ENCODE data around the gene DIS3L. TPM values are rescaled to one million over a fixed set of nuclear protein-coding genes. Genes with fewer than 3 reads are reported as not detected.

The DIS3L gene
- total and polyA plus RNA-seq, 2 of the 13 experiments (the other 11 are each of a cell fraction or from before 2014, with no cell fraction given): 21.0 to 50.5 TPM

DNA sequence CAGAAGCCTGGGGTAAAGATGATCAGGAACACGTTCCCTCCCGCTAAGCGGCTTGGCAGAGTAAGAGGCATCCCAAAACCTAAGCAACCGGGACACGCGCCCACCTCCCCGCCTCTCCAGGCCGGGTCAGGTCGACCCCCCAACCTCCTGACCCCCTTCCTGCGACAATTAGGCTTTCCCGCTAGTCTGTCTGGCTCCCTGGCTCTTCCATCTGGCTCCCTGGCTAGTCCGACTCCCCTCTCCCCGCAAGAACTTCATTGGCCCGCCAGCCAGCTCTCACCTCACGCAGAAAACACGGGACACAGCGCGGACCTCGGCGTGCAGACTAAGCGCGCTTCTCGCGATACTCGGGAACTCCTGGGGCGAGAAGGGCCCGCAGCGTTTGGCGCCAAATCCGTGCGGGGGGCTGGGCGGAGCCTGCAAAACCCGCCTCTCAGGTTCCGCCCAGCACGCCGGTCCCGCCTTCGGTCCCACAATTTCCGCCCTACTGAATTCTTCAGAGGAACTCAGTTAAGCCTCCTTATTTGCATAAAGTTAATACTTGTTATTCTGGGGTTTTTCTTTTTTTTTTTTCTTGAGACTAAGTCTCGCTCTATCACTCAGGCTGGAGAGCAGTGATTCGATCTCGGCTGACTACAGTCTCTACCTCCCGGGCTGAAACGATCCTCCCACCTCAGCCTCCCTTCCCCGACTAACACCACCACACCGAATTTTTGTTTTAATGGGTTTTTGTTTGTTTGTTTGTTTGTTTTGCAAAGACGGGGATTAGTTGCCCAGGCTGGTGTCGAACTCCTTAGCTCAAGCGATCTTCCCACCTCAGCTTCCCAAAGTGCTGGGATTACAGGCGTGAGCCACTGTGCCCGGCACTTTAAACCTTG, 63.2 kb downstream of the DIS3L start, which contains the start of gene TIPIN (continued):
- TF ChIP-seq, protein P1, sequence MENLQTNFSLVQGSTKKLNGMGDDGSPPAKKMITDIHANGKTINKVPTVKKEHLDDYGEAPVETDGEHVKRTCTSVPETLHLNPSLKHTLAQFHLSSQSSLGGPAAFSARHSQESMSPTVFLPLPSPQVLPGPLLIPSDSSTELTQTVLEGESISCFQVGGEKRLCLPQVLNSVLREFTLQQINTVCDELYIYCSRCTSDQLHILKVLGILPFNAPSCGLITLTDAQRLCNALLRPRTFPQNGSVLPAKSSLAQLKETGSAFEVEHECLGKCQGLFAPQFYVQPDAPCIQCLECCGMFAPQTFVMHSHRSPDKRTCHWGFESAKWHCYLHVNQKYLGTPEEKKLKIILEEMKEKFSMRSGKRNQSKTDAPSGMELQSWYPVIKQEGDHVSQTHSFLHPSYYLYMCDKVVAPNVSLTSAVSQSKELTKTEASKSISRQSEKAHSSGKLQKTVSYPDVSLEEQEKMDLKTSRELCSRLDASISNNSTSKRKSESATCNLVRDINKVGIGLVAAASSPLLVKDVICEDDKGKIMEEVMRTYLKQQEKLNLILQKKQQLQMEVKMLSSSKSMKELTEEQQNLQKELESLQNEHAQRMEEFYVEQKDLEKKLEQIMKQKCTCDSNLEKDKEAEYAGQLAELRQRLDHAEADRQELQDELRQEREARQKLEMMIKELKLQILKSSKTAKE (CRISPR knock-in tag; IDR thresholded peaks at IDR 0.05; ENCODE audit: borderline replicate concordance): no peak
- TF ChIP-seq ZNF781 (CRISPR knock-in tag; IDR thresholded peaks at IDR 0.05; ENCODE audit: borderline replicate concordance, not compliant biosample characterization) (peak; percentile 68), ZHX1 (CRISPR knock-in tag; IDR thresholded peaks at IDR 0.05; ENCODE audit: low read depth) (0 out of 2 replicates have a peak, but pooled peaks have one; percentile 44), TAF1 (CRISPR knock-in tag; IDR thresholded peaks at IDR 0.05) (peak; percentile 69), ZNF577 (CRISPR knock-in tag; IDR thresholded peaks at IDR 0.05; ENCODE audit: borderline replicate concordance, low read depth) (peak; percentile 44; the same call in 1 of the 2 replicates), ZBTB8A (CRISPR knock-in tag; IDR thresholded peaks at IDR 0.05; ENCODE audit: borderline replicate concordance, low read depth) (no peak; the same call in 1 of the 2 replicates), TMF1 (CRISPR knock-in tag; IDR thresholded peaks at IDR 0.05; ENCODE audit: low read depth) (peak; percentile 90), ZNF3 (CRISPR knock-in tag; IDR thresholded peaks at IDR 0.05) (no peak), ZUFSP (CRISPR knock-in tag; IDR thresholded peaks at IDR 0.05; ENCODE audit: borderline replicate concordance) (no peak), ZNF280B (CRISPR knock-in tag; IDR thresholded peaks at IDR 0.05; ENCODE audit: borderline replicate concordance) (peak; percentile 91; the same call in 1 of the 2 replicates)
- TF ChIP-seq, protein P2, sequence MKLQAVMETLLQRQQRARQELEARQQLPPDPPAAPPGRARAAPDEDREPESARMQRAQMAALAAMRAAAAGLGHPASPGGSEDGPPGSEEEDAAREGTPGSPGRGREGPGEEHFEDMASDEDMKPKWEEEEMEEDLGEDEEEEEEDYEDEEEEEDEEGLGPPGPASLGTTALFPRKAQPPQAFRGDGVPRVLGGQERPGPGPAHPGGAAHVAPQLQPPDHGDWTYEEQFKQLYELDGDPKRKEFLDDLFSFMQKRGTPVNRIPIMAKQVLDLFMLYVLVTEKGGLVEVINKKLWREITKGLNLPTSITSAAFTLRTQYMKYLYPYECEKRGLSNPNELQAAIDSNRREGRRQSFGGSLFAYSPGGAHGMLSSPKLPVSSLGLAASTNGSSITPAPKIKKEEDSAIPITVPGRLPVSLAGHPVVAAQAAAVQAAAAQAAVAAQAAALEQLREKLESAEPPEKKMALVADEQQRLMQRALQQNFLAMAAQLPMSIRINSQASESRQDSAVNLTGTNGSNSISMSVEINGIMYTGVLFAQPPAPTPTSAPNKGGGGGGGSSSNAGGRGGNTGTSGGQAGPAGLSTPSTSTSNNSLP (IDR thresholded peaks at IDR 0.05; ENCODE audit: low read depth, low read length): no peak
- TF ChIP-seq, protein P3, sequence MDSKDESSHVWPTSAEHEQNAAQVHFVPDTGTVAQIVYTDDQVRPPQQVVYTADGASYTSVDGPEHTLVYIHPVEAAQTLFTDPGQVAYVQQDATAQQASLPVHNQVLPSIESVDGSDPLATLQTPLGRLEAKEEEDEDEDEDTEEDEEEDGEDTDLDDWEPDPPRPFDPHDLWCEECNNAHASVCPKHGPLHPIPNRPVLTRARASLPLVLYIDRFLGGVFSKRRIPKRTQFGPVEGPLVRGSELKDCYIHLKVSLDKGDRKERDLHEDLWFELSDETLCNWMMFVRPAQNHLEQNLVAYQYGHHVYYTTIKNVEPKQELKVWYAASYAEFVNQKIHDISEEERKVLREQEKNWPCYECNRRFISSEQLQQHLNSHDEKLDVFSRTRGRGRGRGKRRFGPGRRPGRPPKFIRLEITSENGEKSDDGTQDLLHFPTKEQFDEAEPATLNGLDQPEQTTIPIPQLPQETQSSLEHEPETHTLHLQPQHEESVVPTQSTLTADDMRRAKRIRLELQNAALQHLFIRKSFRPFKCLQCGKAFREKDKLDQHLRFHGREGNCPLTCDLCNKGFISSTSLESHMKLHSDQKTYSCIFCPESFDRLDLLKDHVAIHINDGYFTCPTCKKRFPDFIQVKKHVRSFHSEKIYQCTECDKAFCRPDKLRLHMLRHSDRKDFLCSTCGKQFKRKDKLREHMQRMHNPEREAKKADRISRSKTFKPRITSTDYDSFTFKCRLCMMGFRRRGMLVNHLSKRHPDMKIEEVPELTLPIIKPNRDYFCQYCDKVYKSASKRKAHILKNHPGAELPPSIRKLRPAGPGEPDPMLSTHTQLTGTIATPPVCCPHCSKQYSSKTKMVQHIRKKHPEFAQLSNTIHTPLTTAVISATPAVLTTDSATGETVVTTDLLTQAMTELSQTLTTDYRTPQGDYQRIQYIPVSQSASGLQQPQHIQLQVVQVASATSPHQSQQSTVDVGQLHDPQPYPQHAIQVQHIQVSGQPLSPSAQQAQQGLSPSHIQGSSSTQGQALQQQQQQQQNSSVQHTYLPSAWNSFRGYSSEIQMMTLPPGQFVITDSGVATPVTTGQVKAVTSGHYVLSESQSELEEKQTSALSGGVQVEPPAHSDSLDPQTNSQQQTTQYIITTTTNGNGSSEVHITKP (CRISPR knock-in tag; IDR thresholded peaks at IDR 0.05; ENCODE audit: low read depth): 0 out of 2 replicates have a peak, but pooled peaks have one; percentile 31

Data from HepG2 (cell line).